WTC11 (cell line): ENCODE data around the gene POMT2. TPM values are rescaled to one million over a fixed set of nuclear protein-coding genes. Genes with fewer than 3 reads are reported as not detected.

ENCODE experiments used
- ATAC-seq: fragments of 200-7000 bp; cut with Tn5 transposase; 2 replicates; pipeline ENCODE4 v1.10.0; 2021; ENCODE audit warnings: mild to moderate bottlenecking, moderate library complexity
- CTCF ChIA-PET: fragments of 300-600 bp; sonication (Branson Sonifier 250); formaldehyde crosslinking; loops from one replicate; lab custom pipeline; 2021; ENCODE audit warnings: antibody characterized with exemption; lab: Charles Lee
- POLR2A ChIA-PET: fragments of 350-600 bp; sonication (Branson Sonifier 250); formaldehyde crosslinking; loops from one replicate; lab custom pipeline; 2021; ENCODE audit warnings: antibody characterized with exemption; lab: Charles Lee
- DNase-seq: peaks from one replicate; pipeline ENCODE4 v3.0.0; 2021; ENCODE audit warnings: low spot score
- H3K27ac Mint-ChIP-seq: 2 replicates; pipeline ENCODE4 v1.8.0; 2021; ENCODE audit warnings: mixed read lengths
- H3K27me3 Mint-ChIP-seq: 2 replicates; pipeline ENCODE4 v1.8.0; 2021; ENCODE audit warnings: low read depth, mild to moderate bottlenecking, moderate library complexity, mixed read lengths
- H3K36me3 Mint-ChIP-seq: 2 replicates; pipeline ENCODE4 v1.8.0; 2021; ENCODE audit warnings: mixed read lengths
- H3K4me1 Mint-ChIP-seq: 2 replicates; pipeline ENCODE4 v1.8.0; 2022; ENCODE audit warnings: mixed read lengths
- H3K4me3 Mint-ChIP-seq: 2 replicates; pipeline ENCODE4 v1.8.0; 2021; ENCODE audit warnings: mild to moderate bottlenecking, moderate library complexity, mixed read lengths
- H3K9me3 Mint-ChIP-seq: 2 replicates; pipeline ENCODE4 v1.8.0; 2021; ENCODE audit warnings: mixed read lengths
- CREB1 ChIP-seq: sonication (generic); formaldehyde crosslinking; IDR thresholded peaks from 2 replicates; pipeline ENCODE4 v1.8.0; 2023; ENCODE audit warnings: mild to moderate bottlenecking, missing genetic modification reagents
- CREM ChIP-seq: sonication (generic); formaldehyde crosslinking; IDR thresholded peaks from 2 replicates; pipeline ENCODE4 v1.8.1; 2022; ENCODE audit warnings: mild to moderate bottlenecking, missing genetic modification reagents, moderate library complexity
- FOXJ3 ChIP-seq: sonication (generic); formaldehyde crosslinking; IDR thresholded peaks from 2 replicates; pipeline ENCODE4 v1.9.0; 2021; ENCODE audit warnings: missing genetic modification reagents, mild to moderate bottlenecking, borderline replicate concordance
- FOXP4 ChIP-seq: sonication (generic); formaldehyde crosslinking; IDR thresholded peaks from 2 replicates; pipeline ENCODE4 v1.8.0; 2022; ENCODE audit warnings: mild to moderate bottlenecking, missing genetic modification reagents
- HMGA2 ChIP-seq: fragments of 250-450 bp; sonication (Bioruptor Pico); IDR thresholded peaks from 2 replicates; pipeline ENCODE4 v1.4.0; 2021; ENCODE audit warnings: mild to moderate bottlenecking, moderate library complexity
- JUN ChIP-seq: sonication (generic); formaldehyde crosslinking; IDR thresholded peaks from 2 replicates; pipeline ENCODE4 v1.8.0; 2023; ENCODE audit warnings: mild to moderate bottlenecking, missing genetic modification reagents
- KAT7 ChIP-seq: sonication (generic); formaldehyde crosslinking; IDR thresholded peaks from 2 replicates; pipeline ENCODE4 v1.8.1; 2023; ENCODE audit warnings: missing genetic modification reagents, mild to moderate bottlenecking, borderline replicate concordance
- MXD4 ChIP-seq: fragments of 250-450 bp; sonication (Bioruptor Pico); IDR thresholded peaks from 2 replicates; pipeline ENCODE4 v1.8.0; 2021; ENCODE audit warnings: mild to moderate bottlenecking, moderate library complexity, borderline replicate concordance
- PRRX2 ChIP-seq: fragments of 250-450 bp; sonication (Bioruptor Pico); IDR thresholded peaks from 2 replicates; pipeline ENCODE4 v1.8.0; 2021; ENCODE audit warnings: mild to moderate bottlenecking
- SMAD4 ChIP-seq: sonication (generic); formaldehyde crosslinking; IDR thresholded peaks from 2 replicates; pipeline ENCODE4 v1.8.0; 2022; ENCODE audit warnings: mild to moderate bottlenecking, missing genetic modification reagents
- SP1 ChIP-seq: sonication (generic); formaldehyde crosslinking; conservative IDR thresholded peaks from 2 replicates; pipeline ENCODE4 v1.8.1; 2022; ENCODE audit warnings: missing genetic modification reagents
- TP53 ChIP-seq: sonication (generic); formaldehyde crosslinking; IDR thresholded peaks from 2 replicates; pipeline ENCODE4 v1.8.1; 2023; ENCODE audit warnings: mild to moderate bottlenecking, missing genetic modification reagents
- ZBTB21 ChIP-seq: sonication (generic); formaldehyde crosslinking; IDR thresholded peaks from 2 replicates; pipeline ENCODE4 v1.8.1; 2023; ENCODE audit warnings: mild to moderate bottlenecking, missing genetic modification reagents, borderline replicate concordance
- ZBTB43 ChIP-seq: sonication (generic); formaldehyde crosslinking; IDR thresholded peaks from 2 replicates; pipeline ENCODE4 v1.8.1; 2023; ENCODE audit warnings: mild to moderate bottlenecking, missing genetic modification reagents
- ZNF138 ChIP-seq: sonication (generic); formaldehyde crosslinking; conservative IDR thresholded peaks from 2 replicates; pipeline ENCODE4 v1.8.1; 2022; ENCODE audit warnings: mild to moderate bottlenecking, moderate library complexity, missing genetic modification reagents
- ZNF317 ChIP-seq: sonication (generic); formaldehyde crosslinking; IDR thresholded peaks from 2 replicates; pipeline ENCODE4 v1.8.1; 2023; ENCODE audit warnings: low read depth, mild to moderate bottlenecking, moderate library complexity, missing genetic modification reagents, borderline replicate concordance
- total RNA-seq: library from RNA; stranded (reverse); gene quantifications from 3 replicates; pipeline ENCODE4 v1.2.3, GENCODE V29; 2021
- TF ChIP-seq, protein P1 (sequence below): sonication (generic); formaldehyde crosslinking; IDR thresholded peaks from 2 replicates; pipeline ENCODE4 v1.8.1; 2022; ENCODE audit warnings: mild to moderate bottlenecking, missing genetic modification reagents, moderate library complexity, borderline replicate concordance
- TF ChIP-seq, protein P2 (sequence below): fragments of 250-450 bp; sonication (Bioruptor Pico); IDR thresholded peaks from 2 replicates; pipeline ENCODE4 v1.9.0; 2021; ENCODE audit warnings: mild to moderate bottlenecking, borderline replicate concordance
- TF ChIP-seq, protein P3 (sequence below): fragments of 250-450 bp; sonication (Bioruptor Pico); IDR thresholded peaks from 2 replicates; pipeline ENCODE4 v1.9.0; 2021; ENCODE audit warnings: mild to moderate bottlenecking
- TF ChIP-seq, protein P4 (sequence below): fragments of 250-450 bp; sonication (Bioruptor Pico); conservative IDR thresholded peaks from 2 replicates; pipeline ENCODE4 v1.9.0; 2021; ENCODE audit warnings: mild to moderate bottlenecking

Gene POMT2
- total RNA-seq, 1 experiment from 2014 or later = 38.7 TPM

GRCh38 chr14:77230914-77231313, 89.8 kb downstream of the POMT2 start:
- DNase-seq (no peak), ATAC-seq (no peak)
- peaks cover under 1% of the 10 kb centered on the region; the same call in 1 of the 2 replicates for H3K4me1 Mint-ChIP-seq
- ChIA-PET POLR2A (no interaction called here), CTCF (interaction anchor here (2.7 kb wide), 1 partner anchor 18 kb away, joined by 13 read pairs; no protein-coding TSS in a partner anchor)
- no peaks in the 10 kb centered on the region; the same call in 1 of the 2 replicates for H3K27me3 Mint-ChIP-seq
- no peak for TF ChIP-seq ZNF138 (CRISPR knock-in tag)
- TF ChIP-seq KAT7 (CRISPR knock-in tag) = no peak
- no peak for TF ChIP-seq CREB1
- TF ChIP-seq SMAD4 (CRISPR knock-in tag) = no peak
- no peak for TF ChIP-seq ZNF317 (CRISPR knock-in tag)
- no peak for TF ChIP-seq FOXJ3 (CRISPR knock-in tag)
- no peak for TF ChIP-seq ZBTB21 (CRISPR knock-in tag)
- TF ChIP-seq, protein P1, sequence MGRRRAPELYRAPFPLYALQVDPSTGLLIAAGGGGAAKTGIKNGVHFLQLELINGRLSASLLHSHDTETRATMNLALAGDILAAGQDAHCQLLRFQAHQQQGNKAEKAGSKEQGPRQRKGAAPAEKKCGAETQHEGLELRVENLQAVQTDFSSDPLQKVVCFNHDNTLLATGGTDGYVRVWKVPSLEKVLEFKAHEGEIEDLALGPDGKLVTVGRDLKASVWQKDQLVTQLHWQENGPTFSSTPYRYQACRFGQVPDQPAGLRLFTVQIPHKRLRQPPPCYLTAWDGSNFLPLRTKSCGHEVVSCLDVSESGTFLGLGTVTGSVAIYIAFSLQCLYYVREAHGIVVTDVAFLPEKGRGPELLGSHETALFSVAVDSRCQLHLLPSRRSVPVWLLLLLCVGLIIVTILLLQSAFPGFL (CRISPR knock-in tag) = no peak
- TF ChIP-seq PRRX2 (CRISPR knock-in tag) = no peak
- TF ChIP-seq, protein P2, sequence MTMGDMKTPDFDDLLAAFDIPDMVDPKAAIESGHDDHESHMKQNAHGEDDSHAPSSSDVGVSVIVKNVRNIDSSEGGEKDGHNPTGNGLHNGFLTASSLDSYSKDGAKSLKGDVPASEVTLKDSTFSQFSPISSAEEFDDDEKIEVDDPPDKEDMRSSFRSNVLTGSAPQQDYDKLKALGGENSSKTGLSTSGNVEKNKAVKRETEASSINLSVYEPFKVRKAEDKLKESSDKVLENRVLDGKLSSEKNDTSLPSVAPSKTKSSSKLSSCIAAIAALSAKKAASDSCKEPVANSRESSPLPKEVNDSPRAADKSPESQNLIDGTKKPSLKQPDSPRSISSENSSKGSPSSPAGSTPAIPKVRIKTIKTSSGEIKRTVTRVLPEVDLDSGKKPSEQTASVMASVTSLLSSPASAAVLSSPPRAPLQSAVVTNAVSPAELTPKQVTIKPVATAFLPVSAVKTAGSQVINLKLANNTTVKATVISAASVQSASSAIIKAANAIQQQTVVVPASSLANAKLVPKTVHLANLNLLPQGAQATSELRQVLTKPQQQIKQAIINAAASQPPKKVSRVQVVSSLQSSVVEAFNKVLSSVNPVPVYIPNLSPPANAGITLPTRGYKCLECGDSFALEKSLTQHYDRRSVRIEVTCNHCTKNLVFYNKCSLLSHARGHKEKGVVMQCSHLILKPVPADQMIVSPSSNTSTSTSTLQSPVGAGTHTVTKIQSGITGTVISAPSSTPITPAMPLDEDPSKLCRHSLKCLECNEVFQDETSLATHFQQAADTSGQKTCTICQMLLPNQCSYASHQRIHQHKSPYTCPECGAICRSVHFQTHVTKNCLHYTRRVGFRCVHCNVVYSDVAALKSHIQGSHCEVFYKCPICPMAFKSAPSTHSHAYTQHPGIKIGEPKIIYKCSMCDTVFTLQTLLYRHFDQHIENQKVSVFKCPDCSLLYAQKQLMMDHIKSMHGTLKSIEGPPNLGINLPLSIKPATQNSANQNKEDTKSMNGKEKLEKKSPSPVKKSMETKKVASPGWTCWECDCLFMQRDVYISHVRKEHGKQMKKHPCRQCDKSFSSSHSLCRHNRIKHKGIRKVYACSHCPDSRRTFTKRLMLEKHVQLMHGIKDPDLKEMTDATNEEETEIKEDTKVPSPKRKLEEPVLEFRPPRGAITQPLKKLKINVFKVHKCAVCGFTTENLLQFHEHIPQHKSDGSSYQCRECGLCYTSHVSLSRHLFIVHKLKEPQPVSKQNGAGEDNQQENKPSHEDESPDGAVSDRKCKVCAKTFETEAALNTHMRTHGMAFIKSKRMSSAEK (CRISPR knock-in tag) = no peak
- no peak for TF ChIP-seq ZBTB43 (CRISPR knock-in tag)
- no peak for TF ChIP-seq JUN (CRISPR knock-in tag)
- no peak for TF ChIP-seq FOXP4 (CRISPR knock-in tag)
- no peak for TF ChIP-seq CREM (CRISPR knock-in tag)
- TF ChIP-seq, protein P3, sequence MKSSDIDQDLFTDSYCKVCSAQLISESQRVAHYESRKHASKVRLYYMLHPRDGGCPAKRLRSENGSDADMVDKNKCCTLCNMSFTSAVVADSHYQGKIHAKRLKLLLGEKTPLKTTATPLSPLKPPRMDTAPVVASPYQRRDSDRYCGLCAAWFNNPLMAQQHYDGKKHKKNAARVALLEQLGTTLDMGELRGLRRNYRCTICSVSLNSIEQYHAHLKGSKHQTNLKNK (CRISPR knock-in tag) = no peak
- no peak for TF ChIP-seq SP1
- TF ChIP-seq, protein P4, sequence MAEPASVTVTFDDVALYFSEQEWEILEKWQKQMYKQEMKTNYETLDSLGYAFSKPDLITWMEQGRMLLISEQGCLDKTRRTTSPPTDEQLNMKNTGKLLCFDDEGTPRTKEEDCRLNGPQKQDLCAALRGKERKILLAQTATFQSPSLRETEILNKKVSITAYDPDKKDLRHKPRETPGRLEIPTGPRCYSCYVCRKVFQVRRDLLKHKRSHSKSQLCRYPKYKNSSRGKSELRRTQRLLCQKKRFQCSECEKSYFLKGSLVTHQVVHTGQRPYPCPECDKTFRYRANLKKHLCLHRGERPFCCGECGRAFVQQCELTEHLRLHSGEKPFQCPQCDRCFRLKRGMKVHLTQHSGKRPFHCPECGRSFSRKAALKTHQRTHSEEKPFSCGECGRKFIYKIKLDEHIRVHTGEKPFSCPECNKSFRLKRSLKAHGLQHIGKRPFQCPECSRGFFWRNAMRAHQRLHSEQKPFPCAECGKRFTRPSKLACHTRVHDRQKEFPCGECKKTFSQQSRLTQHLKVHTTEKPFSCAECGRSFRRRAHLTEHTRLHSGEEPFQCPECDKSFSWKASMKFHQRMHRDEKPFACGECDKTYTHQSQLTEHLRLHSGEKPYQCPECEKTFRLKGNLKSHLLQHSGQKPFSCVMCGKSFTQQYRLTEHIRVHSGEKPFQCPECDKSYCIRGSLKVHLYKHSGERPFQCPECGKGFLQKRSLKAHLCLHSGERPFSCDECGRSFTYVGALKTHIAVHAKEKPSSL (CRISPR knock-in tag) = no peak
- no peak for TF ChIP-seq HMGA2 (CRISPR knock-in tag)
- no peak for TF ChIP-seq MXD4 (CRISPR knock-in tag)
- no peak for TF ChIP-seq TP53 (CRISPR knock-in tag)
- H3K27ac Mint-ChIP-seq = no peak overlapping the region
- no peaks in the 10 kb centered on the region for H3K9me3 Mint-ChIP-seq
- no peak overlapping the region for H3K4me3 Mint-ChIP-seq
- H3K36me3 Mint-ChIP-seq = no peaks in the 10 kb centered on the region
